Fibroblast of pulmonary artery (primary cell): ENCODE measurements around the gene NUBPL.
"Not testable (repeated sequence)": the region's sequence is repeated elsewhere in the genome, so short reads cannot be mapped to it uniquely, and the experiment has no call there.

ENCODE experiments used
- DNase-seq: peaks from one replicate; pipeline ENCODE4 v3.0.0-alpha.2; 2010; ENCODE audit warnings: low read depth
- H3K4me3 ChIP-seq: replicated peaks from 2 replicates; pipeline ENCODE4 v1.5.1; 2011; ENCODE audit warnings: low read depth, mild to moderate bottlenecking, control low read depth, low read length, moderate library complexity
- TF ChIP-seq, protein P1 (sequence below): IDR thresholded peaks from 2 replicates; pipeline ENCODE4 v1.5.1; 2011; ENCODE audit warnings: mild to moderate bottlenecking, control low read depth, low read length, inconsistent platforms; ENCODE audit errors: missing control alignments

Gene NUBPL

DNA sequence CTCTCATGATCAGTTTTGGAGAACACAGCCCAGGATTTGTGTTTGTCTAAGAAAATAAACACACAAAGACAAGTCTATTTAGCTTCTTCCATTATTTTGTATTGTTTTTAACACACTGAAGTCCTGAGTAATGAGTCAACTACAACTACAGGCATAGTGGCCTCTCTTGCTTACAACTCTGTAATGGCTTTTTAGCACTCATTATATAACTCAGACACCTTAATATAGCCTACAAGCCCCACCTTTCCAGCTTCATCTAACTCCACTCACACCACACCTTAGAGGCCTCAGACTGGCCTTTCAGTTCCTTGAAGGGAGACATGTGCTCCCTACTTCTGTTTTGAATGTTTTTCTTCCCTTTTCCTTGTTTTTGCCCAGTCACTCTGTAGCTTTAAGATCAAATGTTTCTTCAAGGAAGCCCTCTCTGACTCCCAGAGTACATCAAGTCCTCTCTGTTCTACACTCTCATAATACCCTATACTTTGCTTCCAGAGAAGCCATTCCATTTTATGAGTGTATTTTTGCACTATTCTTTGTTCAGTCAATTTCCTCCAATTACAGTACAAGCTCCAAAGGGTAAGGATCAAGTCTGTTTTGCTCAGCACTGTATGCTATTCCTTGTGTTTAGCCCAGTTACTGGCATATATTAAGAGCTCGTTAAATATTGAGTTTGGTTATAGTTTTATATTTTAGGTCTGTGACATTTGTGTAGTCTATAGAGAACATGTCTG lies 282.3 kb downstream of the NUBPL start:
- TF ChIP-seq, protein P1, sequence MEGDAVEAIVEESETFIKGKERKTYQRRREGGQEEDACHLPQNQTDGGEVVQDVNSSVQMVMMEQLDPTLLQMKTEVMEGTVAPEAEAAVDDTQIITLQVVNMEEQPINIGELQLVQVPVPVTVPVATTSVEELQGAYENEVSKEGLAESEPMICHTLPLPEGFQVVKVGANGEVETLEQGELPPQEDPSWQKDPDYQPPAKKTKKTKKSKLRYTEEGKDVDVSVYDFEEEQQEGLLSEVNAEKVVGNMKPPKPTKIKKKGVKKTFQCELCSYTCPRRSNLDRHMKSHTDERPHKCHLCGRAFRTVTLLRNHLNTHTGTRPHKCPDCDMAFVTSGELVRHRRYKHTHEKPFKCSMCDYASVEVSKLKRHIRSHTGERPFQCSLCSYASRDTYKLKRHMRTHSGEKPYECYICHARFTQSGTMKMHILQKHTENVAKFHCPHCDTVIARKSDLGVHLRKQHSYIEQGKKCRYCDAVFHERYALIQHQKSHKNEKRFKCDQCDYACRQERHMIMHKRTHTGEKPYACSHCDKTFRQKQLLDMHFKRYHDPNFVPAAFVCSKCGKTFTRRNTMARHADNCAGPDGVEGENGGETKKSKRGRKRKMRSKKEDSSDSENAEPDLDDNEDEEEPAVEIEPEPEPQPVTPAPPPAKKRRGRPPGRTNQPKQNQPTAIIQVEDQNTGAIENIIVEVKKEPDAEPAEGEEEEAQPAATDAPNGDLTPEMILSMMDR = no peak

DNA sequence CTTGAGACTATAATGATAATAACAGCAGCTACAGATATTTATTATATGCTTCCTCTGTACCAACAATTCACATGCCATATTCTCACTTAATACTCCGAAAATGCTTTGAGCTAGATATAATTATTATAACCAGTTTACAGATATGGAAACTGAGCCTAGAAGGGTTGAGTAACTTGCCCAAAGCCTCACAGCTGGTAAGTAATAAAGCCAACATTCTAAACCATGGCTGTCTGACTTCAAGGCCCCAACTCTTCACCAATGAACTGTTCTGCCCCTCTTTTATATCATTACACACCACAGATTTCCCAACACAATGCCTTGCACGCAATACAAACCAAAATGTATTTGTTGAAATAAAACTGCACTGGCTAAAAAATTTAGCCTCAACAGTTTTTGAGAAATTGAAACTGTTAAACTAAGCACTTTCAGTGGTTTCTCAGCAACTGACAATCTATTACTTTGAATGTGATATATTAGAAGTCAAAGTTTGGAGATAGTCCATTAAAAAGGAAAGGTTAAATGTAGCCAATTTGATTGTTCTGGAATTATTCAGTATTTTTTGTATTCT lies 293.4 kb downstream of the NUBPL start:
- TF ChIP-seq, protein P1 = no peak
- DNase-seq = no peak
- H3K4me3 ChIP-seq = no peak overlapping the region

More for the DNA sequence above, 282.3 kb downstream of the NUBPL start:
- H3K4me3 ChIP-seq = no peak overlapping the region
- DNase-seq = peak; percentile 17

DNA sequence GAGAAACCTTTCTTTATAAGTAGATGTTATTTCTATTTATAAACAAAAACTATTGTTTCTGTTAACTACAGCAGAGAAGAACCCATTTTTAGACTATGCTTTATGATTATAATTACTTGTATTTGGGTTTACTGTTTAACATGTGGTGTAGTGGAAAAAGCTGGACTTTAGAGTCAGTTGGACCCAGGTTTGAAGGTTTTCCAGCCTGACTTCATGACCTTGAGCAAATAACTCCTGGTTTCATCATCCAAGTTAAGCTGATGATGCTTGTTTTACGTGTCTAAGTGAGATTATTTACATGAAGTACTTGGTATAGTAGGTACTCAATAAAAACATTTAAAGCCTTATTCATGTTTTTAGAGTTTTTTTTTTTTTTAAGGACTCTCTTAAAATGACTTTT lies 294.1 kb downstream of the NUBPL start:
- DNase-seq = no peak
- no peak overlapping the region for H3K4me3 ChIP-seq
- TF ChIP-seq, protein P1 = no peak

DNA sequence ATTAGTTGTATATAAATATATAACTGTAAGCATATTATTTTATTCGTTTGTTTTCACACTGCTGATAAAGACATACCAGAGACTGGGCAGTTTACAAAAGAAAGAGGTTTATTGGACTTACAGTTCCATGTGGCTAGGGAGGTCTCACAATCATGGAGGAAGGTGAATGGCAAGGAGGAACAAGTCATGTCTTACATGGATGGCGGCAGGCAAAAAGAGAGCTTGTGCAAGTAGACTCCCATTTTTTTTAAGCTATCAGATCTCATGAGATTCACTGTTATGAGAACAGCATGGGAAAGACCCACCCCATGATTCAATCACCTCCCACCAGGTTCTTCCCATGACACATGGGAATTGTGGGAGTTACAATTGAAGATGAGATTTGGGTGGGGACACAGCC lies 294.8 kb downstream of the NUBPL start:
- DNase-seq, H3K4me3 ChIP-seq: not testable (repeated sequence)

DNA sequence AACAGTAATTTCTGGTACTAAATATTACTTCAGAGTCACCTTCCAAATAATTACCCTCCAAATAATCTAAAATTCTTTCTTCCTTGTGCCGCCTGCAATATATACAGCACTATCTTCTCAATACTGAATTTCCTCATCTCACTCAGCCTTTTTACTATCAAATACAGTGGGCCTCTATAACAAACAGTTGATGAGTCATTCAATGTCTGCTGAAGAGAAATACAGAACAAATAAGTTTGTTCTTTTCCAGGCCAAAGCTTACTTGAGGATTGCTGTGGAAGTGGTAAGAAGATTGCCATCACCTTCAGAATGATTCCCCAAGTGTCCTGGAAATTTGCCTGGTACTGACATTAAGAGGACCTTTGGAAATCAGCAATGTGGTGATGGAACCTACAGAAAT lies 297.7 kb downstream of the NUBPL start:
- TF ChIP-seq, protein P1 = no peak
- peak; percentile 51 for DNase-seq

DNA sequence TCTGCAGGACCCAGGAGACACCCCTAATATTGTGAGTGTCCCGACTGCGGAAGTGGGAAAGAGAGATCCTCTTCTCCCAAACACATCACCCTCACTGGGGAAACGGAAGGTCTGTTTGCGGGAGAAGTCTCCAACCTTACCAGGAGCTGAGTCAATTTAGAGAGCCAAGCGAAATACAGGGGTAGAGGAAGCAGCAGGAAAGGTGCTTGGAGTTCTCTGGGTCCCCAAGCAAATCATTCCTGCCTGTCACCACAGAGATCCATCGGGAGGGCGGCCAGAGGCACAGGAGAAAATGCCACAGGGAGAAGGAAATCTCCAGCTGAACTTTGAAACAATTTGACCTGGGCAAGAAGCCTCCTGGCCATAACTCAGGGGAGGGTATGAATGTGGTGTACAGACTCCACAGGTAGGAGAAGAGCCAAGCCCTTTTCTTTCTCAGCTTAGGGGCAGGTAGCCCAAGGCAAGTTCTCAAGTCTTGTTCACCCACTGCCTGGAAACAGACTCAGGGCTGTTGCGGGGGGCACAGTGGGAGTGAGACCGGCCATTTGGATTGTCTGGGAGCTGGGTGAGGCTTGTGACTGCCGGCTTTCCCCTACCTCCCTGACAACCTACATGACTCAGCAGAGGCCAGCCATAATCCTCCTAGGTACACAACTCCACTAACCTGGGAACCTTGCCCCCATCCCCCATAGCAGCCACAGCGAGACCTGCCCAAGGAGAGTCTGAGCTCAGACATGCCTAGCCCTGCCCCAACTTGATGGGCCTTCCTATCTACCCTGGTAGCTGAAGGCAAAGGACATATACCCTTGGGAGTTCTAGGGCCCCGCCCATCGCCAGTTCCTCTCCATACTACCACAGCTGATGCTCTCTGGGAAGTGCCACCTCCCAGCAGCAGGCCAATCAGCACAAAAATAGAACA lies 304.0 kb downstream of the NUBPL start:
- no peak for DNase-seq
- TF ChIP-seq, protein P1 = no peak
- no peak overlapping the region for H3K4me3 ChIP-seq

More for the DNA sequence above, 297.7 kb downstream of the NUBPL start:
- no peak overlapping the region for H3K4me3 ChIP-seq

DNA sequence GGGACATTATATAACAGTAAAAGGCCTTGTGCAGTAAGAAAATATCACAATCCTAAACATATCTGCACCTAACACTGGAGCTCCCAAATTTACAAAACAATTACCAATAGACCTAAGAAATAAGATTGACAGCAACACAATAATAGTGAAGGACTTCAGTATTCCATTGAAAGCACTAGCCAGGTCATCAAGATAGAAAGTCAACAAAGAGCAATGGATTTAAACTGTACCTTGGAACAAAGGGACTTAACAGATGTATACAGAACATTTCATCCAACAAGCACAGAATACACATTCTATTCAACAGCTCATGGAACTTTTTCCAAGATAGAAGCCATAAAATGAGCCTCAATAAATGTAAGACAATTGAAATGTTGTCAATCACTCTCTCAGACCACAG lies 306.4 kb downstream of the NUBPL start:
- no peak for DNase-seq
- TF ChIP-seq, protein P1 = no peak
- no peak overlapping the region for H3K4me3 ChIP-seq

DNA sequence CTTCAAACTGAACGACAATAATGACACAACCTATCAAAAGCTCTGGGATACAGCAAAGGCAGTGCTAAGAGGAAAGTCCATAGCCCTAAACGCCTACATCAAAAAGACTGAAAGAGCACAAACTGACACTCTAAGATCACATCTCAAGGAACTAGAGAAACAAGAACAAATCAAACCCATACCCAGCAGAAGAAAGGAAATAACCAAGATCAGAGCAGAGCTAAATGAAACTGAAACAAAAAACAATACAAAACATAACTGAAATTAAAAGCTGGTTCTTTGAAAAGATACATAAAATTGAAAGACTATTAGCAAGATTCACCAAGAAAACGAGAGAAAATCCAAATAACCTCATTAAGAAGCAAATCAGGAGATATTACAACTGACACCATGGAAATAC lies 306.9 kb downstream of the NUBPL start:
- not testable (repeated sequence) for DNase-seq, H3K4me3 ChIP-seq
